HG03025 (cell line): ENCODE data around the gene GGA3.

Experiments
- ATAC-seq: cut with Tn5 transposase; IDR thresholded peaks from one replicate; pipeline ENCODE4 v1.9.1; 2021; ENCODE audit warnings: mild to moderate bottlenecking, moderate library complexity; ENCODE audit not compliant: unreplicated experiment, low FRiP score

Gene GGA3

GRCh38 chr17:75250009-75250471 is 11.4 kb downstream of the GGA3 start:
- peak; percentile 82 for ATAC-seq

GRCh38 chr17:75249564-75249963 is 11.8 kb downstream of the GGA3 start:
- no peak for ATAC-seq

GRCh38 chr17:75246404-75246803 is 15.0 kb downstream of the GGA3 start:
- ATAC-seq: no peak

GRCh38 chr17:75245011-75245410 is 16.4 kb downstream of the GGA3 start:
- ATAC-seq: no peak

GRCh38 chr17:75244133-75244866 is 17.1 kb downstream of the GGA3 start:
- ATAC-seq: no peak

- no peak for ATAC-seq
These were observed 18.9 kb downstream of the GGA3 start for GRCh38 chr17:75242461-75243042.

GRCh38 chr17:75241996-75242460 is 19.4 kb downstream of the GGA3 start:
- ATAC-seq: no peak

GRCh38 chr17:75241502-75241901 is 19.9 kb downstream of the GGA3 start:
- ATAC-seq: no peak

- ATAC-seq: no peak
These were observed 20.3 kb downstream of the GGA3 start for GRCh38 chr17:75241143-75241430.

- ATAC-seq: no peak
These were observed 20.8 kb downstream of the GGA3 start for GRCh38 chr17:75240394-75241142.

GRCh38 chr17:75239778-75240393 is 21.5 kb downstream of the GGA3 start:
- no peak for ATAC-seq

GRCh38 chr17:75239214-75239613 is 22.2 kb downstream of the GGA3 start:
- ATAC-seq: no peak

GRCh38 chr17:75238684-75239191 is 22.7 kb downstream of the GGA3 start:
- no peak for ATAC-seq

- no peak for ATAC-seq
These were observed 23.3 kb downstream of the GGA3 start for GRCh38 chr17:75238020-75238580.

- no peak for ATAC-seq
These were observed 24.0 kb downstream of the GGA3 start for GRCh38 chr17:75237100-75238014.

GRCh38 chr17:75232786-75233185 is 28.6 kb downstream of the GGA3 start:
- no peak for ATAC-seq

GRCh38 chr17:75231741-75232464 is 29.5 kb downstream of the GGA3 start:
- ATAC-seq: no peak

- ATAC-seq: no peak
These were observed 30.3 kb downstream of the GGA3 start for GRCh38 chr17:75231071-75231470.

GRCh38 chr17:75228847-75229246 is 32.6 kb downstream of the GGA3 start:
- ATAC-seq: no peak
